ENCODE measurements around the gene EPB41.

The EPB41 gene

GRCh38 chr1:28966617-28967016, 52.2 kb downstream of the EPB41 start:
- no peak for DNase-seq (ENCODE audit: extremely low read depth, low read depth)
- TF ChIP-seq, protein P1, sequence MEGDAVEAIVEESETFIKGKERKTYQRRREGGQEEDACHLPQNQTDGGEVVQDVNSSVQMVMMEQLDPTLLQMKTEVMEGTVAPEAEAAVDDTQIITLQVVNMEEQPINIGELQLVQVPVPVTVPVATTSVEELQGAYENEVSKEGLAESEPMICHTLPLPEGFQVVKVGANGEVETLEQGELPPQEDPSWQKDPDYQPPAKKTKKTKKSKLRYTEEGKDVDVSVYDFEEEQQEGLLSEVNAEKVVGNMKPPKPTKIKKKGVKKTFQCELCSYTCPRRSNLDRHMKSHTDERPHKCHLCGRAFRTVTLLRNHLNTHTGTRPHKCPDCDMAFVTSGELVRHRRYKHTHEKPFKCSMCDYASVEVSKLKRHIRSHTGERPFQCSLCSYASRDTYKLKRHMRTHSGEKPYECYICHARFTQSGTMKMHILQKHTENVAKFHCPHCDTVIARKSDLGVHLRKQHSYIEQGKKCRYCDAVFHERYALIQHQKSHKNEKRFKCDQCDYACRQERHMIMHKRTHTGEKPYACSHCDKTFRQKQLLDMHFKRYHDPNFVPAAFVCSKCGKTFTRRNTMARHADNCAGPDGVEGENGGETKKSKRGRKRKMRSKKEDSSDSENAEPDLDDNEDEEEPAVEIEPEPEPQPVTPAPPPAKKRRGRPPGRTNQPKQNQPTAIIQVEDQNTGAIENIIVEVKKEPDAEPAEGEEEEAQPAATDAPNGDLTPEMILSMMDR (IDR thresholded peaks at IDR 0.05; ENCODE audit: low read depth, low read length), result no peak

DNA sequence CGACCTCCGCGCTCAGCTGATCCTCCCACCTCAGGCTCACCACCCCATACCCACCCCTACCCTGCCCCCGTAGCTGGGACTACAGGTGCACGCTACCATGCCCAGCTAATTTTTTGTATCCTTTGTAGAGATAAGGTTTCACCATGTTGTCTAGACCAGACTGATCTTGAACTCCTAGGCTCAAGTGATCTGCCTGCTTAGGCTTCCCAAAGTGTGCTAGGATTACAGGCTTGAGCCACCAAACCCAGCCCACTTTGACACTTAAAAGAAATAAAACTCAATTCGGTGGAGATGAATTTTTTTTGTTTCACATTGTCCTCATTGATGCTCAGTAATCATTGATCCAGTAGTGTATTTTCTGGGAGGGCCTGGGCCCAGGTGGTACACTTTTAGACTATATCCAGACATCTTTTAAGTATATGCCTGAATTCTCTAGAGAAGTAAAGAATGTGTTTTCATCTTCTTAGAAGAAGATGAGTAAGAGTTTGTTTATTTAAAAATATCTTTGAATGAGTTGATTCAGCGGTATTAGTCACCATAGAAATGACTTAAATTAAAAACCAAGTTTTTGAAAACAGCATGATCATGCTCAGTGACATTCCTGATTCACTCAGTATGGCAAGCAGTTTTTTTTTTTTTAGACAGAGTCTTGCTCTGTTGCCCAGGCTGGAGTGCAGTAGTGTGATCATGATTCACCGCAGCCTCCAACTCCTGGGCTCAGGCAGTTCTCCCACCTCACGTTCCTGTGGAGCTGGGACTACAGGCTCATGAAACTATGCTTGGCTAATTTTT, 57.8 kb downstream of the EPB41 start:
- TF ChIP-seq, protein P1 (IDR thresholded peaks at IDR 0.05; ENCODE audit: low read depth, low read length), result no peak
- DNase-seq (ENCODE audit: extremely low read depth, low read depth), result peak; percentile 43

DNA sequence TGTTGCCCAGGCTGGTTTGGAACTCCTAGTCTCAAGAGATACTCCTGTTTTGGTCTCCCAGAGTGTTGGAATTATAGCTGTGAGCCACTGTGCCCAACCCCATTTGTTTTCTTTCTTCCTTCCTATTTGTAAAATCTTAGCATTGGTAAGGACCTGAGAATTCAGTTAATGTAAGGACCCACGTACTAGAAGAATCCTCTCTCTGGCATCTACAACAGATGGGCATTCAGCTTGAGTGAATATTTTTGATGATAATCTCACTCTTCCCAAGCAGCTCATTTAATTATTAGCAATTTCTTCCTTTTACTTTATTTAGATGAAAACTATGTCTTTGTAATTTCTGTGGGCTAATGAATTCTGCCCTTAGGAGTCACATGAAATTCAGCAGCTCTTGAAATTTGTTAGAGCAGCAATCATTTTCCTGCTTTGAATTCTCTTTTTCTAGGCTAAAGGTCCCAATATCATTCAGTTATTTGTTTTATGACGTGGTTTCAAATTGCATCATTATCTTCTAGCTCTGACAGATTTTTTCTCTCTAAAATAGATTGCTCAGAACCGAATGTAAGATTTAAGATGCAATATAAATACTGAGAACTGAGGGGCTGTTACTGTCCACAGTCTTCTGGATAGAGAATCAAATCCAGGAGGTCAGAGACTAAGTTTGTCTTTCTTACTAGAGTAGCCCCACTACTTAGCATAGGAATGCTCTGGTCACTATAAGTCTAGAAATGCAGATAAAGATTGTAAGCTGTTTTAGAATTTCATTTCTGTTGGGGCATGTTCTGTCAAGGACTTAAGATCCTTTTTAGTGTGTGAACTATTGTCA, 59.4 kb downstream of the EPB41 start:
- no peak for DNase-seq (ENCODE audit: extremely low read depth, low read depth)
- TF ChIP-seq, protein P1 (IDR thresholded peaks at IDR 0.05; ENCODE audit: low read depth, low read length), result no peak

DNA sequence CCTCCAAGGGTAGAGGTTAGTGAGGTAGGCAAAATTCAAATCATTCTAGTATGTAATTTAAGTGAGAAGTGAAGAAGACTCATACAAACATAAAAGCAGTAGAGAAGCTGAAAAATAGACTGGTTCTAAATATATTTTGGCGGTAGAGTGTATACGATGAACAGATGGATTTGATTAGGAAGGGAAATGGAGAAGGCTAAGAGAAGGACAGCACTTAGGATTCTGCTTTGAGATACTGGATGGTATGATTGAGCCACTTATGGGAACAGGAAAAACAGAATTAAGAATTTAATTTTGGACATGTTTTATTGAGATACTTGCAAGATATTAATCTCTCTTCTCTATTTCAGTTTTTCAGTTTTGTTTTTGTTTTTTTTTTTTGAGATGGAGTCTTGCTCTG, 60.1 kb downstream of the EPB41 start:
- DNase-seq (ENCODE audit: extremely low read depth, low read depth), result no peak
- TF ChIP-seq, protein P1 (IDR thresholded peaks at IDR 0.05; ENCODE audit: low read depth, low read length), result no peak

DNA sequence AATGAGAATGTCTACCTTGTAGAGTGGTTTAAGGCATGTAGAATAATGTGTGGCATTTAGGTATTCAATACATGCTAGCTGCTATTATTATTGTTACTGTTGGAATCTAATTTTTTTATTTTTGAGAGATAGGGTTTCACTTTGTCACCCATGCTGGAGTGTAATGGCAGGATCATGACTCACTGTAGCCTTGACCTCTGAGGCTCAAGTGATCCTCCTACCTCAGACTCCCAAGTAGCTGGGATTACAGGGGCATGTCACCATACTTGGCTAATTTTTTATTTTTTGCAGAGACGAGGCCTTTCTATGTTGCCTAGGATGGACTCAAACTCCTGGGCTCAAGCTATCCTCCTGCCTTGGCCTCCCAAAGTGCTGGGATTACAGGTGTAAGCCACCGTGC, 61.9 kb downstream of the EPB41 start:
- TF ChIP-seq, protein P1 (IDR thresholded peaks at IDR 0.05; ENCODE audit: low read depth, low read length), result no peak
- DNase-seq (ENCODE audit: extremely low read depth, low read depth), result no peak

- no peak for DNase-seq (ENCODE audit: extremely low read depth, low read depth)
These were observed 66.8 kb downstream of the EPB41 start for GRCh38 chr1:28981210-28981609.

More at GRCh38 chr1:28981210-28981609, 66.8 kb downstream of the EPB41 start:
- TF ChIP-seq, protein P1 (IDR thresholded peaks at IDR 0.05; ENCODE audit: low read depth, low read length), result no peak

Data from AG09319 (cell line).